Activated gamma-delta T cell treated with anti-CD3 and anti-CD28 coated beads, Interleukin-2, amount 50 U/mL, for 16 hours (primary cell): Measurements from ENCODE around the gene DNAH3.
A peak's percentile ranks its signal among the peaks of the same experiment; 100 is the strongest.
"Not testable (repeated sequence)": the region's sequence is repeated elsewhere in the genome, so short reads cannot be mapped to it uniquely, and the experiment has no call there.

ENCODE experiments used
- DNase-seq: peaks from one replicate; pipeline ENCODE4 v3.0.0-alpha.2; 2020; ENCODE audit warnings: low read depth

DNAH3 gene

DNA sequence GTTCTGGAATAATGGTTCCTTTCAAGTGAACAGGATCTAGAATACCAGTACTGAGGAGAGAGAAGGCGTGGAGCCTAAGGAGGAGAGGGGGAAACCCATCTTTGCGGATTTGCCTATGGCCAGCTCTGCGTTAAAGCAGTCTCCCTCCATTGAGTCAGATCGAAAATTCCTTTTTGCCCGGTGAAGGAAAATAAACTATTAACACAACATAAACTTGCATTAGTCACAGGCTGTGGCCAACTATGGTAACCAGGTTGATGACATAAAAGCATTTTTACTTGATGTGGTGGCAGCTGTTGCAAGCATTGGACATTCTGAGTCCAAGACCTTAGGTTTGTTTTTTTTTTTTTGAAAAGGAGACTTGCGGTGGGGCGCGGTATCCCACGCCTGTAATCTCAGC, 16.7 kb upstream of the DNAH3 start:
- DNase-seq: no peak

DNA sequence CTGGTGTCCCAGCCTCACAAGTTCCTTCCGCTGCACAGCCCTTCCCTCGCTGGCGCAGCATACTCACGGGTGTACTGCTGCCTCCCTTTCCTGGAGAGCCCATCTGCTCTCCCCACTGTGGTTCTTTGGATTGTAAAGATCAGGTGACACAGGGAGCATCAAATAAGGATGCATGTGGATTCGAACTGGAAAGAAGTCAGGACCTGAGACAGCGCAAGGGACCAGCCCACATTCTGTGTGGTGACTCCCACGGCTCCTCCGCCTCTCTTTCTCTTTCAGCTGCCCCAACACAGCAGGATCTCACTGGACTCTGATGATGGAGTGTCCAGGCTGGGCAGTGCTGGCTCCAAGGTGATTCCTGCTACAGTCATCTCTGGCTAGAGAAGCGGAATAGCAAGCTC, 15.9 kb upstream of the DNAH3 start:
- no peak for DNase-seq

DNA sequence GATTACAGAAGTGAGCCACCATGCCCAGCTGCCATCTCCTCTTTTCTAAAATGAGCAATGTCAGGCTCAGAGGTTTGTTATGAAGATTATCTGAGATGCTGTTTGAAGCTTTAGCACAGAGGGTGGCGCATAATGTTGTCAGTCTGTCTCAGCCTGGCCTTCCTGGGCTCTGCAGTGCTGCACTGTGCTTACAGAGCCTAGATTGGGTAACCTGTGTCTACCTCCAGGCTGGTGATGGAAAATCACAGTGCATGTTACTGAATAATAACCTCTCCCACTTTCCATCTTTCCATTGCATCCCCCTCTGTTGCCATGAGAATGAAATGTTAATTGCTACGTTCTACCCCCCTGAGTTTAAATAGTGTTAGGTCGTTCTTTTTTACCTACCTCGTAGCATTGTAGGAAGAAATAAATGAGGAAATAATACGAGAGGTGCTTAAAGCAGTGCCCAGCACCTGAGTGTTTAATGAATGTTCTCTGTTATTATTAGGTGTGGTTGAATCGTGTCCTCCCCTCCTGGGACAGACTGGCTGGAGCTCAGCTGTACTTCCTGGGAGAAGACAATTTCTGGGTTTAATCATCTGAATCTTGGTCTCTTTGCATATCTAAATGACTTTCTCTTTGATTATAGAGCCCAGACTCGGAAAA, 14.0 kb upstream of the DNAH3 start:
- no peak for DNase-seq

- DNase-seq: no peak
These were observed 12.9 kb upstream of the DNAH3 start for GRCh38 chr16:21163576-21163975.

GRCh38 chr16:21162661-21163151, 12.1 kb upstream of the DNAH3 start:
- DNase-seq: no peak

DNA sequence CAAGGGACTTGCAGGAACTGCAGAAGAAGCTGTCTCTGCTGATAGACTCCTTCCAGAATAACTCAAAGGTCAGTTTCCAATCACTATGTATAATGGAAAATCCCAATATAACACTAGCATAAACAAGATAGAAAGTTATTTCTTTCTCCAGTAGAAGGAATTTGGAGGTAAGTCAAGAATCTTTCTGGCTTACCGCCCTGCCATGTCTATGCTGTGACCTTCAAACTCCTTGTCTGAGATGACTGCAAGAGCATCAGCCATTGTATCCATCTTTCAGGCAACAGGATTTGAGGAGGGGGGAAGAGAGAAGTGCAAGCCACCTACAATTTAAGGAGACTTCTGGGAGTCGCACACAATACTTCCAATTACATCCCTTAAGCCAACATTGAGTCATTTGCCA, 10.6 kb upstream of the DNAH3 start:
- DNase-seq: no peak

GRCh38 chr16:21160276-21160675, 9.6 kb upstream of the DNAH3 start:
- no peak for DNase-seq

GRCh38 chr16:21159281-21159951, 8.8 kb upstream of the DNAH3 start:
- DNase-seq: no peak

- DNase-seq: peak; percentile 56
These were observed 7.8 kb upstream of the DNAH3 start, which contains the start of gene LDAF1 for GRCh38 chr16:21158208-21159110. Gene LDAF1, plus strand, starts transcription at chr16:21158674. Its CDS starts 2,509 bp downstream, at chr16:21161183.

DNA sequence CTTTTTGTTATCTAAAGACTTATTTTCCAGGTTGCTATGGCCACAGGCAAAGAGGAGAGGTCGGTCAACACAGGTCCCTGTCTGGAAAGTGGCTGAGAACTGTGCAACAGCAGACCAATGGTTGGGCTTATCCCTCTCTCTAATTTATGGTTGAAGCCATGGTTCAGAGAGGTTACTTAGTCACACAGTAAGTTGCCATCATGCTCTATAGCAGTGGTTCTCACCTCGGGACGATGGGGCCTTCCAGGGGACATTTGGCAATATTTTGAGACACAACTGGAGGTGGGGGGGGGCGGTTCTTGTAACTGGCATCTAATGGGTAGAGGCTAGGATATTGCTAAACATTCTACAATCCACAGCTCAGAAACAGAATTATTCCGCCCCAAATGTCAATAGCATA, 7.0 kb upstream of the DNAH3 start:
- no peak for DNase-seq

DNA sequence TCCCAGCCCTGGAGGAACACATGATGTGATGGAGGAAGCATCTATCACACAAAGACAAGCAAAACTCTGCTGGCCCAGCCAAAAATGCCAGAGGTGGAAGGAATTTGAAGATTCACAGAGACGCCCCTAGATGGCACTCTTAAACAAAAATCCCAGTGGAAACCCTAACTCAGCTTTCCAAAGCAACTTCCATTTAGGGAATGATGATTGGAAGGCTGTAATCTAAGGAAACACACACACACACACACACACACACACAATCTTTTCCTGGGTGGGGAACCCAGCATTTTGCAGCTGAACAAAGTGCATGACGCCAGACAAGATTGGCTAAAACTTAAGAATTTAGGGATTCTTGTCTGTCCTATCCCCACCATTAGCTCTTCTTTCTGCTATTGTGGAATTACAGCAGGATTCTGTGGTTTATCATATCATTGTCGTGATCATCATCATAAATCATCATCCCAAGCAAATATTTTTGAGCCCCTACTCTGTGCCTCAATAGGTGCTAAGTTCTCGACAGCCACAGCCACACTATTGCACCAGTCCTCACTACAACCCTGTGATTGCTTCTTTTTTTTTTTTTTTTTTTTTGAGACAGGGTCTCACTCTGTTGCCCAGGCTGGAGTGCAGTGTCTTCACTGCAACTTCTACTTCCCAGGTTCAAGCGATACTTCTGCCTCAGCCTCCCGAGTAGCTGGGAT, 6.3 kb upstream of the DNAH3 start:
- DNase-seq: no peak

GRCh38 chr16:21156011-21156410, 5.4 kb upstream of the DNAH3 start:
- DNase-seq: not testable (repeated sequence)

- not testable (repeated sequence) for DNase-seq
These were observed 2.6 kb upstream of the DNAH3 start for GRCh38 chr16:21153124-21153729.

GRCh38 chr16:21152160-21153030, 1.7 kb upstream of the DNAH3 start:
- DNase-seq: not testable (repeated sequence)

GRCh38 chr16:21145738-21146137, 4.9 kb downstream of the DNAH3 start:
- no peak for DNase-seq

GRCh38 chr16:21134053-21134452, 16.6 kb downstream of the DNAH3 start:
- no peak for DNase-seq

DNA sequence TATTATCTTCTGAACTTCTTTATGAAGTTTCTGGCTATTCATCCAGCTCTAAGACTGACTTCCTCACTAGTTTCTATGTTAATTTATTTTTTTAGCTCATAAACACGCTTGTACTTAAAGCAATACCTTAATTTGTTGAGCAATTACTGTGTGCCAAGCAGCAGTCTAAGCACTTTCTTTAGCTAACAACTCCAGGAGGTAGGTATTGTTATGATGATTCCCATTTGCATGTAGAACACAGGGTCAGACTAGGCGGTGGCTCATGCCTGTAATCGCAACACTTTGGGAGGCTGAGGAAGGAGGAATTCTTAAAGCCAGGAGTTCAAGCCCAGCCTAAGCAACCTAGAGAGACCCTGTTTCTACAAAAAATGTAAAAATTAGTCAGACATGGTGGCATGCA, 19.8 kb downstream of the DNAH3 start:
- DNase-seq: no peak

DNA sequence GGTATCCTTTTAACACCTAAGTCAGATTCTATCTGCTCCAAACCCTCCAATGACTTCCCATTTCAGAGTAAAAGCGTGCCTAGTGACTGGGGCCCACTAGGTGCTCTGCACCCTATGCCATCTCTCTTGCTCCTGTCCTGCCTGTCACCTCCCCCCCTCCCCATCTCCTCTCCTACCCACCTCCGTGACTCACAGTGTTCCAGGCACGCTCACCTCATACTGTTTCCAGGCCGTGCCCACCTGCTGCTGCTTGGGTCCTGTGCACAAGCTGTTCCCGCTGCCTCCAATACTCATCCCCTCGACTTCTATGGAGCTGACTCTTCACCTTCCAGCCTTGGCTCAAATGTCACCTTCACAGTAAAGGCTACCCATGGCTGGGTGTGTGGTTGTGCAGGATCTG, 21.7 kb downstream of the DNAH3 start:
- no peak for DNase-seq

- DNase-seq: no peak
These were observed 24.1 kb downstream of the DNAH3 start for GRCh38 chr16:21126518-21126917.

DNA sequence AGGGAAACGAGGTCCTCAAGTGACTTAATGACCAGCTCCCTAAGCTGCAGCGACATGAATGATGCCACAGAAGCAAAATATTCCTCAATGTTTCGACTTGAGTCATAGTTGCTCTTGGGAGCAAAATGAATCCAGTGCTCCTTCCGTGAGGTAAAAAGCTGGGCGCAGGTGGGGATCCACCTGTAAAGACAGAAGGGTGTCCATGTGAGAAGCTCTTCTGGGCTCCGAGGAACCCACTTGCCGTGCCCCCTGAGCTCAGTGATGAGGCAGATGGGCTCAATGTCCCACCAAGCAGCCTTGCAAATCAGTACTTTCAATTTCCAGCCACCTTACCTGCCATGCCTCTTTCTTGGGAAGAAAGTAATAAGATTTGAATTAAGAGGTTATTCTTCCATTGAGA, 25.5 kb downstream of the DNAH3 start:
- no peak for DNase-seq
